IPS-18c (cell line): ENCODE results near the gene HAL.

Experiments used
- H3K4me3 ChIP-seq: 2 replicates; pipeline ENCODE4 v1.7.0; 2013; ENCODE audit warnings: low read depth, mild to moderate bottlenecking, low read length, moderate library complexity; ENCODE audit not compliant: insufficient read depth
- H3K9me3 ChIP-seq: one replicate; pipeline ENCODE4 v1.6.1; 2013; ENCODE audit warnings: mild to moderate bottlenecking, low read length, moderate library complexity; ENCODE audit not compliant: control insufficient read depth, insufficient read depth

The HAL gene

DNA sequence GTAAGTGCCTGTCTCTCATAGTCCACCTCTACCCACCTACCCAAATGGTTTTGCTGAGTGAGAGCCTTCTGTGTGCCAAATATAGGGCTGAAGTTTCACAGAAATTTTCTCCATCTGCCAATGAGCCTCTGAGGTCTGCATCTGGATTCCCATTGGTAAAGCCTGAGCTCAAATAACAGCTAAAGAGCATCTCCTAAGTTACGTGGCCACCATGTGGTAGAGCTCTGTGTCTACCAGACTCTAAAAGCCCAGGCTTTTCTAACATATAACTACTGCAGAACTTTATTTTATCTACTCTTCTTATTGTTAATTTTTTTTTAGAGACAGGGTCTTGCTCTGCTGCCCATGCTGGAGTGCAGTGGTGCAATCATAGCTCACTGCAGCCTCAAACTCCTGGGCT lies 37.0 kb downstream of the HAL start:
- Histone ChIP-seq H3K4me3 (no peak overlapping the region), H3K9me3 (no peaks in the 10 kb centered on the region)

DNA sequence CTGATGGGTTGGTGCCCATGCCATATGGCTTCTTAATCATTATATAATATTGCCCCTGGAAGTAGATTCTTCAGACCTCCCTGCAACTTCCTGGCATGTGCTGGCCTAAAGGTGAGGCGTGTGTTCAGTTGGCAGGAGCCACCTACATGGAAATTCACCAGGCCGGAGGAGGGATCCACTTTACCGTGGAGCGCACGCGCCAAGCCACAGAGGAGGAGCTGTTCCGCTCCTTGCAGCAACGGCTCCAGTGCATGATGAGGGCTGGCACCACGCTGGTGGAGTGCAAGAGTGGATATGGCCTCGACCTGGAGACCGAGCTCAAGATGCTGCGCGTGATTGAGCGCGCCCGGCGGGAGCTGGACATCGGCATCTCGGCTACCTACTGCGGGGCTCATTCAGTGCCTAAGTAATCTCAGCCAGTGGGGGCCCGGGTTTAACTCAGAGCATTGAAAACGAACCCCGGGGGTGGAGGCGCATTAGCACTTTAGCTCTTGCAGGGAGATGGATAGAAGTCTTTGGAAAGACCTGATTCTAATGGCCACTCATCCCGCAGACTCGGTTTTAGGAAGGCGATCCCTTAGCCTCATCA lies 39.5 kb downstream of the HAL start:
- Histone ChIP-seq H3K4me3 (no peak overlapping the region), H3K9me3 (no peaks in the 10 kb centered on the region)

- H3K4me3 ChIP-seq, result no peak overlapping the region
- H3K9me3 ChIP-seq, result no peaks in the 10 kb centered on the region
Measured at GRCh38 chr12:95955549-95956159, 40.5 kb downstream of the HAL start.

- Histone ChIP-seq H3K9me3 (no peaks in the 10 kb centered on the region), H3K4me3 (no peak overlapping the region)
Measured at GRCh38 chr12:95953000-95953399, 43.1 kb downstream of the HAL start.

GRCh38 chr12:95951515-95951914 lies 44.6 kb downstream of the HAL start:
- Histone ChIP-seq H3K4me3 (no peak overlapping the region), H3K9me3 (no peaks in the 10 kb centered on the region)

- H3K9me3 ChIP-seq, result no peaks in the 10 kb centered on the region
- H3K4me3 ChIP-seq, result no peak overlapping the region
Measured at GRCh38 chr12:95949477-95950206, 46.5 kb downstream of the HAL start.

DNA sequence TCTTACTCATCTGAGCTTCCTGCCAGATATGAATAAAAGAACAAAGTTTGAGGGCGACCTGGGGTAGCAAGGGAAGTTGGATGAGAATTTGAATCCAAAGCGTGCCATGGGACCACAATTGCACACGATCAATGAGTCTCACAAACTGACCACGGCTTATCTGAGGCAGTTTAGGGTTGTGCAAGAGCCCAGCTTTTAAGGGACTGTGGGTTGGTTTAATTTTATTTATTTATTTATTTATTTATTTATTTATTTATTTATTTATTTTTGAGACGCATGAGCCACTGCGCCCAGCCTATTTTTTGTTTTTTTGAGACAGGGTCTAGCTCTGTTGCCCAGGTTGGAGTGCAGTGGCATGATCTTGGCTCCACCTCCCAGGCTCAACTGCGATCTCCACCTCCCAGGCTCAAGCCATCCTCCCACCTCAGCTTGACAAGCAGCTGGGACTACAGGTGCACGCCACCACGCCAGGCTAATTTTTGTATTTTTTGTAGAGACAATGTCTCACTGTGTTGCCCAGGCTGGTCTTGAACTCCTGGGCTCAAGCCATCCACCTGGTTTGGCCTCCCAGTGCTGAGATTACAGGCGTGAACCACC lies 51.9 kb downstream of the HAL start:
- Histone ChIP-seq H3K4me3 (0 out of 2 replicates have a peak overlapping the region, but pooled peaks have one; percentile 90), H3K9me3 (no peaks in the 10 kb centered on the region)

DNA sequence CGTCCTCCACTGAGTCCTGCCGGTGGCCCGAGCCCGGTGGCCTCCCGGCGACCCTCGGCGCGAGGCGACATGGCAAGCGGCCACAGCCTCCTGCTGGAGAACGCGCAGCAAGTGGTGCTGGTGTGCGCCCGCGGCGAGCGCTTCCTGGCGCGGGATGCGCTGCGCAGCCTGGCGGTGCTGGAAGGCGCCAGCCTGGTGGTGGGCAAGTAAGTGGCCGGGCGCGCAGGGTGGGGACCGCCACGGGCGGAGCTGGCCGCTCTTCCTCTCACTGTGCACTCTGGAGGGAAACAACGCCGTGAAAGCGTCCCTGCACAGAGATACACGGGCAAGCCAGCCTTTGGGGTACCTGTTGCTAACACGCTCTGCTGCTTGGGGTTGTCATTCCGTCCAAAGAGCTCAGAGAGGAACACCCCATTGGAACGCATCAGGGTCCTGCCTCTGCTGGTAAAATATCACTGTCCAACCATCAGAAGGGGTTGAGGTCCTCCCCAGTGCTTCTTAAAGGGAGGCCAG lies 52.8 kb downstream of the HAL start, which contains the start of gene AMDHD1:
Gene AMDHD1, plus strand, starts transcription at position 2 of the 513 bp plus-strand sequence. Its CDS starts 68 bp downstream, at position 70.
- H3K9me3 ChIP-seq, result no peaks in the 10 kb centered on the region
- H3K4me3 ChIP-seq, result peak within 1 kb of the TSS; percentile 90

- no peaks in the 10 kb centered on the region for H3K9me3 ChIP-seq
- peak within 1 kb of the TSS; percentile 90 for H3K4me3 ChIP-seq
Measured at GRCh38 chr12:95942524-95943329, 53.4 kb downstream of the HAL start, which contains the start of gene CCDC38. Gene CCDC38, minus strand, starts transcription at chr12:95942614. Its CDS starts 6,105 bp downstream, at chr12:95936509.

GRCh38 chr12:95942101-95942523 lies 54.0 kb downstream of the HAL start:
- Histone ChIP-seq H3K9me3 (no peaks in the 10 kb centered on the region), H3K4me3 (peak overlapping the region; percentile 90)

- Histone ChIP-seq H3K9me3 (no peaks in the 10 kb centered on the region), H3K4me3 (no peak overlapping the region)
Measured at GRCh38 chr12:95940514-95940913, 55.6 kb downstream of the HAL start.
